Fibroblast of pulmonary artery (primary cell): ENCODE data around the gene ASB2.

Experiments
- DNase-seq: peaks from one replicate; pipeline ENCODE4 v3.0.0-alpha.2; 2010; ENCODE audit warnings: low read depth
- H3K4me3 ChIP-seq: replicated peaks from 2 replicates; pipeline ENCODE4 v1.5.1; 2011; ENCODE audit warnings: low read depth, mild to moderate bottlenecking, control low read depth, low read length, moderate library complexity
- TF ChIP-seq, protein P1 (sequence below): IDR thresholded peaks from 2 replicates; pipeline ENCODE4 v1.5.1; 2011; ENCODE audit warnings: mild to moderate bottlenecking, control low read depth, low read length, inconsistent platforms; ENCODE audit errors: missing control alignments

Gene ASB2

DNA sequence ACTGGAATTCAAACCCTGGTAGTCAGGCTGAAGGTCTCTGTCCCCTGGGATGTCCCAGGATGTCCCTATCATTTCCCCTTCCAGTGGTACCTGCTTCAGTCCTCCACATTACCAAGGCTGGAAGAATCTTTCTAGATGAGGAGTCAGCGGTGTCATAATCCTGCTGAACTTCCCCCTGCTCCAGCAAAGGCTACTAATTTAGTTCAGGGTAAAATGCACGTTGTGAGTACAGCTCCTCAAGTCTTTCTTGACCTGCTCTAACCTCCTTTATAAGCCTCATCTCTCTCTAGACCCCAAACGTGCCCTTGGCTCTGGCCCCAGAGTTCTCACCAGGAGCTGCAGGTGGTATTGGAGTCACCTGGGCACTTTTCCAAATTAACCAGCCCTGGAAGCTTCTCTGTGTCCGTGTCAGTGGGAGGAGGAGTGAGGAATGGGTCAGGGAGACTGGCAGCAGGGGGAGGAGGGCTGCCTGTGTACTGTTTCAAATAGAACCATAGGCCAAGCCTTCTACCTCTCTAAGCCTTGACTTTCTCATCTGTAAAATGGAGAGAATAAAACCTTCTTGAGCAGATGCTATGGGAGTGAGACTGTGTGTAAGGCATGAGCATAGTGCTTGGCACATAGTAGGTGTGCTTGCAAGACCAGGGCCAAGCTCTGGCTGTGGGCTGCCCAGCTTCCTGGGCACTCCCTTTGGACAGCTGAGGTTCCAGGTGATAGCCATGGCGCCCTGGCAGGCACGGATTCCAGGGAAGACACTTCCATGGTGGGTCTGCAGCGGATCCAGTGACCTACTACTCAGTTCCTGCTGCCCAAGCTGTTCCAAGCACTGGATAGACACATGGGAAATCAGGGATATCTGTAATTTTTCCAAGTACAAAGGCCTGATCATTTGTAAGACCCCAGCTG is 24.5 kb downstream of the ASB2 start:
- DNase-seq, result no peak
- no peak overlapping the region for H3K4me3 ChIP-seq
- TF ChIP-seq, protein P1, sequence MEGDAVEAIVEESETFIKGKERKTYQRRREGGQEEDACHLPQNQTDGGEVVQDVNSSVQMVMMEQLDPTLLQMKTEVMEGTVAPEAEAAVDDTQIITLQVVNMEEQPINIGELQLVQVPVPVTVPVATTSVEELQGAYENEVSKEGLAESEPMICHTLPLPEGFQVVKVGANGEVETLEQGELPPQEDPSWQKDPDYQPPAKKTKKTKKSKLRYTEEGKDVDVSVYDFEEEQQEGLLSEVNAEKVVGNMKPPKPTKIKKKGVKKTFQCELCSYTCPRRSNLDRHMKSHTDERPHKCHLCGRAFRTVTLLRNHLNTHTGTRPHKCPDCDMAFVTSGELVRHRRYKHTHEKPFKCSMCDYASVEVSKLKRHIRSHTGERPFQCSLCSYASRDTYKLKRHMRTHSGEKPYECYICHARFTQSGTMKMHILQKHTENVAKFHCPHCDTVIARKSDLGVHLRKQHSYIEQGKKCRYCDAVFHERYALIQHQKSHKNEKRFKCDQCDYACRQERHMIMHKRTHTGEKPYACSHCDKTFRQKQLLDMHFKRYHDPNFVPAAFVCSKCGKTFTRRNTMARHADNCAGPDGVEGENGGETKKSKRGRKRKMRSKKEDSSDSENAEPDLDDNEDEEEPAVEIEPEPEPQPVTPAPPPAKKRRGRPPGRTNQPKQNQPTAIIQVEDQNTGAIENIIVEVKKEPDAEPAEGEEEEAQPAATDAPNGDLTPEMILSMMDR, result no peak

DNA sequence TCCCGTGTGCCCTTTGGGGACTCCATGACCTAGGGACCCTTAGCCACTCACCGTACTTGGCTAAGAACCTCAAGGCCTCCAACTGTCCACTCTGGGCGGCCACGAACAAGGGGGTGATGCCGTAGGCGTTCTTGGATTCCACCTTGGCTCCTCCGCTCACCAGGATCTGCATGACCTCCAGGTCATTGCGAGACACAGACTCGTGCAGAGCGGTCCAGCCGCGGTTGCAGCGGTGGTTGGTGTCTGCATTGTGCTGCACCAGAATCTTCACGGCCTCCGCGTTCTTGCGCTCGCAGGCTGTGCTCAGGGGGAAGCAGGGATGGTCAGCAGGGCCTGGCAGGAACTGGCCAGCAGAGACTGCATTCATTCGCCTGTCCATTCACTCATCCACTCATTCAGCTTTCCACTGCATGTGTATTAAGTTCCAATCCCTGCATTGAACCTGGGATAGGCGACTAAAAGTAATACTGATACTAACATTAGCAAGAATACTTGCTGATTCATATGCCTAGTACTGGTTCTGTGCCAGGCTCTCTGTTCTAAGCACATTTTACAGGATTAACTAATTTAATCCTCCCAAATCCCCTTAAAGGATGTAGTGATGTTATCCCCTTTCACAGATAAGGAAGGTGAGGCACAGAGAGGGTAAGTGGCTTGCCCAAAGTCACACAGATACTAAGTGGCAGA is 25.3 kb downstream of the ASB2 start:
- no peak for DNase-seq
- TF ChIP-seq, protein P1, result no peak
- no peak overlapping the region for H3K4me3 ChIP-seq

DNA sequence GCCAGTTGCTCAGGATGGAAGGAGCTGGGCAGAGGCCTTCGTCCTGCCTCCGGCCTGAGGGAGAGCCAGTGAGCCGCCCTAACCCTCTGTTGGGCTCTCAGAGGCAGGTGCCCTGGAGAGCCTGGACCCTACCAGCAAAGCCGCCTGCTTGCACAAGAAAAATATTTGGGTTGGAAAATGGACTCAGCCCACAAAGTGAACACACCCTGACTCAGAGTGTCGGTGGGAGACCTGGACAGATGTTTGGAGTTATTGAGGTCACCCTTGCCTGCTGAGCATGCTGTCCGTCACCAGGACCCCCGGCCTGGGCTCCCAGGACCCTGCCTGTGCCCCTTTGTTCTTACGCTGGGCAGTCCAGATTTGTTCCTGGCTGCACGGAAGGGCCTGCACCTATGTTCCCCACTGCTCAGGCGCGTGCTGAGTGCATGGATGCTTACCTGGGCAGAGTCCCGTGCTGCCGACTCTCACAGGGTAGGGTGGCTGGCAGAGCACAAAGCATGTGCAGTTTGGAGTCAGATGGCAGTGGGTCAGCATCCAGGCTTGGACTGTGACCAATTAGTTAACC is 26.8 kb downstream of the ASB2 start:
- TF ChIP-seq, protein P1, result no peak
- DNase-seq, result no peak
- H3K4me3 ChIP-seq, result no peak overlapping the region

DNA sequence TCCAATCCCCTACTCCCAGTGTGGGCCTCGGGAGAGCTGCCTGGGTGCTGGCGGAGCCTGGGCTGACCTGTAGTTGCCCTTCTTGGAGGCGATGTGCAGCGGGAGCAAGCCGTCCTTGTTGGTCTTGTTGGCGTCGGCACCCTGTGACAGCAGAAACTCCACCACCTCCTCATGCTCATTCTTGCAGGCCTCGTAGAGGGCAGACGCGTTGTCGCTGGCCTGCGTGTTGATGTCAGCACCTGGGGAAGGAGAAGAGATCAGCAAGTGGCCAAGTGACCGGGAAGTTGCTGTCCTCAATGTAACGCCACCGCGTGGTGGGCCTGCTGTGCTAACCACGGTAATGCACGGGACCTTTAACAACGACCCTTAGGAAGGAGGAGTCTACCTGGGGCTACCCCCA is 29.1 kb downstream of the ASB2 start:
- no peak for DNase-seq
- TF ChIP-seq, protein P1, result no peak
- H3K4me3 ChIP-seq, result no peak overlapping the region

DNA sequence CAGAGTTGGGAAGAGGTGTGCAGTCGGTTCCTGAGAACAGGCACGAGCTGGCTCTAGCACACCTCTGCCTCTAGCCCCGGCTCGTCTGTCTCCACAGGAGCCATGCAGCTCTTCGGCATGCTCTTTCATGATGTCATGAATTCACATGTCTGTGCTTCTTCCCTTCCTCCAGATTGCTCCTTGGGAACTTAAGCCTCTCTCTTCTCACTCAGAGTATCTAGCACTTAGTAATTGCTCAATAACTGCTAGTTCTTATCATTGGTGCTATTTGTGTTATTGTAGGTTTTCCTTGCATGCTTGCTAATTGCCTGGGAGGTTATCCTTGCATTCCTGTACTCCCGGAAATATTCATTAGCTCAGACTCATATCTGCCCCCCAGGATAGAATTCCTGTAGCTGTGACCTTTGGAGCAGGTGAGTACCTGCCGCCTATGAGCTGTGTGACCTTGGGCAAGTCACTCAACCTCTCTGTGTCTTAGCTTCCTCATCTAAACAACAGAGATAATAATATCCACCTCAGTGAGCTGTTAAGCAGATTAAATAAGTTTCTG is 29.8 kb downstream of the ASB2 start:
- DNase-seq, result peak; percentile 14
- no peak overlapping the region for H3K4me3 ChIP-seq
- TF ChIP-seq, protein P1, result no peak

DNA sequence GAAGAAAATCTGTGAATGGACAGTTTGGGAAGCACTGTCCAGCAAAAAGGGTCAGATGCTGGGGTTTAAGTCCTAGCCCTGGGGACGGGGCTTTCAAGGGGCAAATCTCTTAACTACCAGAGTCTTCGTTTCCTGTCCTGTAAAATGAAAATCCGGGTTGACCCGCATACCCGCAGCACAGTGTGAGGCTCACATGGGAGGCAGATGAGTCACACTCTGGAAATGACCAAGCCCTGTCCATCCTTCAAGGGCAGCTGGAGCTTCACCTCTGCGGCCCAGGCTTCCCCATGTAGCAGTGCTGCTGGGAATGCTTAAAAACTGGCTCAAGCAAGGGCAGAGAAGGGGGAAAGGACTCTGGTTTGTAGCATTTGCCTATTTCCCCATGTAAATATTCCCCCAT is 30.3 kb downstream of the ASB2 start:
- no peak overlapping the region for H3K4me3 ChIP-seq
- TF ChIP-seq, protein P1, result no peak
- DNase-seq, result no peak
